Activated T-cell treated with anti-CD3 and anti-CD28 coated beads, Interleukin-2, amount 50 U/mL, for 24 hours (primary cell): ENCODE measurements around the gene SPRED2.

Experiments
- DNase-seq: peaks from one replicate; pipeline ENCODE4 v3.0.0-alpha.2; 2020
- H3K27ac Mint-ChIP-seq: 2 replicates; pipeline ENCODE4 v1.8.0; 2020; ENCODE audit warnings: mild to moderate bottlenecking, mixed read lengths
- H3K27me3 Mint-ChIP-seq: 2 replicates; pipeline ENCODE4 v1.8.0; 2020; ENCODE audit warnings: mixed read lengths
- H3K36me3 Mint-ChIP-seq: 2 replicates; pipeline ENCODE4 v1.8.0; 2020; ENCODE audit warnings: low read depth, mixed read lengths
- H3K4me1 Mint-ChIP-seq: 2 replicates; pipeline ENCODE4 v1.8.0; 2020; ENCODE audit warnings: low read depth, mixed read lengths
- H3K4me3 Mint-ChIP-seq: 2 replicates; pipeline ENCODE4 v1.8.0; 2020; ENCODE audit warnings: mild to moderate bottlenecking, moderate library complexity, mixed read lengths
- H3K9me3 Mint-ChIP-seq: 2 replicates; pipeline ENCODE4 v1.8.0; 2020; ENCODE audit warnings: mixed read lengths

The SPRED2 gene

GRCh38 chr2:65281627-65282351 is 150.6 kb downstream of the SPRED2 start:
- DNase-seq: no peak
- Mint-ChIP-seq H3K4me3 (no peak overlapping the region), H3K4me1 (peaks cover 14% of the 10 kb centered on the region), H3K27me3 (peaks cover 4% of the 10 kb centered on the region), H3K9me3 (no peaks in the 10 kb centered on the region), H3K36me3 (no peaks in the 10 kb centered on the region), H3K27ac (no peak overlapping the region)

DNA sequence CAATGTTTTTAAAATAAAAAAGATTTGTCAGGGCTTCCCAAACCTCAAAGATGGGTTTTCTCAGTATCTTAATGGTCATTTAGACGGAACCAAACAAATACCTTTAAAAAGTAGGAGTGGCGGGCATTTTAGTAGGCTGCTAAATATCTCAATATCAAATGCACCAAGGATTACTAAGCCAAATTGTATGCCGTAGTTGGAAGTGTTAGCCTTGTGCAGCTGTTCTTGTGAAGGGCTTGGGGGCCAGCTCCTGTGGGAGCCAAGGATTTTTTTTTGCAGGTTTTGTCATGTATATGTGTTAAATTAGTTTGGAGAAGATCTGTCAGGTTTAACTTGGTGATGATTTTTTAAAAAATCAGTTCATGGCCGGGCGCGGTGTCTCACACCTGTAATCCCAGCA is 152.6 kb downstream of the SPRED2 start:
- Mint-ChIP-seq H3K27ac (no peak overlapping the region), H3K9me3 (no peaks in the 10 kb centered on the region), H3K36me3 (peaks cover 5% of the 10 kb centered on the region), H3K4me1 (peaks cover 14% of the 10 kb centered on the region), H3K27me3 (peaks cover 4% of the 10 kb centered on the region), H3K4me3 (no peak overlapping the region)
- no peak for DNase-seq

DNA sequence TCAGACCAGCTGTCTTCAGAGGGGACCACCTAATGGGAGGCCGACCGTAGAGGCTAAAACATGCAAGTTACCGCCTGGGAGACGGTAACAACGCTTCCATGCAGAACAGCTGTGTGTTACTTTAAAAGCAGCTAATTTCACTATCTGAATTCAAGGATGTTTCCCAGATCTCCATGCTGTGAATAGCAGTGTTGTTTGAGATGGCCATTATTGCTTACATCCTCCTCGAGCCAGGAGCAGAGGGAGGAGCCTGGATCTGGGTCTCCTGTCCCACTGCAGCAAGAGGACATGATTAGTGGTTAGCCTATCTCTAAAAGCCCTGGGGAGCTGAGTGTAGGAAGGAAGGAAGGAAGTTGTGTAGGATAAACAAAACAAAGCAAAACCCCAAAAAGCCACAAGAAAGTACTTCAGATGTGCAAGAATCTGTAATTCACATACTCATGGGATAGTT is 153.8 kb downstream of the SPRED2 start:
- DNase-seq: no peak
- H3K27ac Mint-ChIP-seq: no peak overlapping the region

GRCh38 chr2:65277791-65278483 is 154.5 kb downstream of the SPRED2 start:
- H3K9me3 Mint-ChIP-seq: no peaks in the 10 kb centered on the region
- H3K27me3 Mint-ChIP-seq: no peaks in the 10 kb centered on the region
- peaks cover 19% of the 10 kb centered on the region for H3K36me3 Mint-ChIP-seq
- peaks cover 14% of the 10 kb centered on the region for H3K4me1 Mint-ChIP-seq
- DNase-seq: no peak
- H3K27ac Mint-ChIP-seq: no peak overlapping the region
- H3K4me3 Mint-ChIP-seq: no peak overlapping the region

More for the DNA sequence above, 153.8 kb downstream of the SPRED2 start:
- Mint-ChIP-seq H3K9me3 (no peaks in the 10 kb centered on the region), H3K36me3 (peaks cover 13% of the 10 kb centered on the region), H3K4me3 (no peak overlapping the region), H3K27me3 (no peaks in the 10 kb centered on the region), H3K4me1 (peaks cover 14% of the 10 kb centered on the region)

- peaks cover 27% of the 10 kb centered on the region for H3K36me3 Mint-ChIP-seq
- no peak for DNase-seq
- H3K4me1 Mint-ChIP-seq: peaks cover 14% of the 10 kb centered on the region
- no peak overlapping the region for H3K4me3 Mint-ChIP-seq
- no peaks in the 10 kb centered on the region for H3K27me3 Mint-ChIP-seq
- no peak overlapping the region for H3K27ac Mint-ChIP-seq
- no peaks in the 10 kb centered on the region for H3K9me3 Mint-ChIP-seq
These were observed 155.3 kb downstream of the SPRED2 start for GRCh38 chr2:65277118-65277517.

DNA sequence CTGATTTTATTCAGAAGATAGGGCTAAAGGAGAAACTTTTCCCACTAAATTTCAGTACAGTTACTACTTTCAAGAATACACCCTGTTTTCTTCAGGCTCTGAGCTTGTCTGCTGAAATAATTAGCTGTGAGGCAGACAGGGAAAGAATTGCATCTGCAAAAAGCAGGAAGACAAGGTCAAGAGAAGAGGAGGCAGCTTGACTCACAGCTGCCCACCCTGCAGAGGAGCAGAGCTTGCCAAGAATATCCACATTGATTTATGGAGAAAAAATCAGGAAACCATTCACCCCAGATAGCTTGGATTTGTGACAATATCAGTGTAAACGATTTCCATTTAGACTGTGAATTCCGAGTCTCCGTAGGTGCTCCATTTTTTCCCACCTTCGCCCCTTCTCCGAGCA is 155.8 kb downstream of the SPRED2 start:
- peaks cover 14% of the 10 kb centered on the region for H3K4me1 Mint-ChIP-seq
- no peaks in the 10 kb centered on the region for H3K9me3 Mint-ChIP-seq
- peaks cover 32% of the 10 kb centered on the region for H3K36me3 Mint-ChIP-seq
- H3K27me3 Mint-ChIP-seq: no peaks in the 10 kb centered on the region
- no peak overlapping the region for H3K27ac Mint-ChIP-seq
- DNase-seq: no peak
- no peak overlapping the region for H3K4me3 Mint-ChIP-seq

DNA sequence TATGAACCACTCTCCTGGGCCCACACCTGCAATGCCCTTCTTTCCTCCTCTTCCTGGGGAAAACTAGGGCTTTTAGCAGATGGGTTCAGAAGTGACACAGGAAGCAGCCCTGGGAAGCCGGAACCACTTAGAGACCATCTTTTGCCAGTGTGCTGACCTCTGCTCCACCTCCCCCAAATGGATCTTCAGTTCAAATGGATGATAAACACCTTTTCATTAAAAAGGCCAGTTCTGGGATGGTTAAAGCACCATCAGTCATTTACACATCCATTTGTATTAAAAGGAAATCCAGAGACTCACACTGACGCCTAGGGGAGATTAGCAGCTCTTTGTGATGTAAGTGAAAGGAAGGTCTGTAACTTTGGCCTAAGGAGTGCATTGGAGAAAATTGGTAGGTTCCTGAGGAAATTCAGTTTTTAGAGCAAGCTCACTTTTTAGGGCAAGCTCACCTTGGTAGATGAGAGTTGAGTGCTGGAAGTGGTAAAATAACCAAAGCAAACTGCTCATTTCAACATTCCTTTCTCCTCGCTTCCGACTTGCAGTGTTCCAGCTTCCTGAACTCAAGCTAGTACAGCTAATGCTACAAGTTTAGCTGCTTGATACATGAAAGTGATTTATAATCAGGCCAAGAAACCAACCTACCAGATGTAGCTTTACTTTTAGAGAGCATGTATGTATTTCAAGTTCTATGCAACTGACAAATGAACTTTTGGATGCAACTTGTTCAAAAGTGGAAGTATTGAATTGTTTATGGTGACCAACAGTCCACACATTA is 157.1 kb downstream of the SPRED2 start:
- Mint-ChIP-seq H3K9me3 (no peaks in the 10 kb centered on the region), H3K4me3 (no peak overlapping the region), H3K36me3 (peaks cover 37% of the 10 kb centered on the region), H3K27ac (peak overlapping the region; percentile 30), H3K27me3 (no peaks in the 10 kb centered on the region), H3K4me1 (peaks cover 14% of the 10 kb centered on the region)
- no peak for DNase-seq

GRCh38 chr2:65273344-65273743 is 159.1 kb downstream of the SPRED2 start:
- Mint-ChIP-seq H3K4me3 (no peak overlapping the region), H3K36me3 (peaks cover 57% of the 10 kb centered on the region), H3K27ac (no peak overlapping the region), H3K9me3 (no peaks in the 10 kb centered on the region), H3K4me1 (peaks cover 6% of the 10 kb centered on the region), H3K27me3 (no peaks in the 10 kb centered on the region)
- DNase-seq: no peak

GRCh38 chr2:65268957-65269356 is 163.4 kb downstream of the SPRED2 start:
- H3K4me3 Mint-ChIP-seq: no peak overlapping the region
- H3K27me3 Mint-ChIP-seq: no peaks in the 10 kb centered on the region
- peaks cover 88% of the 10 kb centered on the region for H3K36me3 Mint-ChIP-seq
- no peak for DNase-seq
- peaks cover 15% of the 10 kb centered on the region for H3K4me1 Mint-ChIP-seq
- H3K9me3 Mint-ChIP-seq: no peaks in the 10 kb centered on the region
- H3K27ac Mint-ChIP-seq: peak overlapping the region; percentile 70

DNA sequence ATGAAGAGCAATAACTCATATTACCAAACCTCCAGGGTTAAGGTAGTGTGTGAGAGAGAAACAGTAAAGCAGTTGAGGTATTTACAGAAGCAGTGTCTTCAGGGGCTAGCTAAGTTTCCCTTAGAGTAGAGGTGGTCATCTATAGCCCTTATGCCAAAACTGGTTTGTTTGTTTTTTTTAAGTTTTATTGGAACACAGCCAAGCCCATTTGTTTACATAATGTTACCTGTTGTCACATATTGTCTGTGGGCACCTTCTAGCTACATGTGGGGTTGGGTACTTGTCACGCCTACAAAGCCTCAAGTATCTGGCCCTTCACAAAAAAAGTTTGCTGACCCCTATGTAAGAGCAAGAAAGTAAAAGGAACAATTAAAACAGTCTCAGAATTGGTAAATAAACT is 165.4 kb downstream of the SPRED2 start:
- H3K27ac Mint-ChIP-seq: peak overlapping the region; percentile 31
- no peak overlapping the region for H3K4me3 Mint-ChIP-seq
- H3K9me3 Mint-ChIP-seq: no peaks in the 10 kb centered on the region
- DNase-seq: no peak
- peaks cover 86% of the 10 kb centered on the region for H3K36me3 Mint-ChIP-seq
- peaks cover 15% of the 10 kb centered on the region for H3K4me1 Mint-ChIP-seq
- no peaks in the 10 kb centered on the region for H3K27me3 Mint-ChIP-seq

DNA sequence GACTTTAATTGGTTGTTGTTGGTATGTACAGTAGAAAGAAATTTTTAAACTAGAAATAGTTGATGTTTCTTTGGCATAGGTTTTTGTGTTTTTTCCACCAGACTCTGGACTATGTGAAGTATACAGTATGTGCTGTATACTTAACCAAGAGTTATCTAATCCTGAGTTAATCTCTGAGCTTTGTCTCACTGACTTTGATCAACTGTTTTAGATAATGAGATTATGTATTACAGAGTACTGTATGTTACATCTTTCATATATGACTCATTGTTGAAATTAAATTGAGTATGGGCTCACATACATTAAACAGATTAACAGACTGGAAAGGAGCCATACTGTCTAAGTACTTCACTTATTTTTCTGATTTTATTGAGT is 166.7 kb downstream of the SPRED2 start:
- no peak for DNase-seq
- peak overlapping the region; percentile 41 for H3K27ac Mint-ChIP-seq
- H3K9me3 Mint-ChIP-seq: no peaks in the 10 kb centered on the region
- no peaks in the 10 kb centered on the region for H3K27me3 Mint-ChIP-seq
- H3K4me1 Mint-ChIP-seq: peaks cover 19% of the 10 kb centered on the region
- no peak overlapping the region for H3K4me3 Mint-ChIP-seq
- H3K36me3 Mint-ChIP-seq: peaks cover 91% of the 10 kb centered on the region

GRCh38 chr2:65264821-65265670 is 167.4 kb downstream of the SPRED2 start:
- H3K36me3 Mint-ChIP-seq: peaks cover 89% of the 10 kb centered on the region
- H3K4me3 Mint-ChIP-seq: no peak overlapping the region
- H3K27me3 Mint-ChIP-seq: no peaks in the 10 kb centered on the region
- DNase-seq: no peak
- peak overlapping the region; percentile 41 for H3K27ac Mint-ChIP-seq
- H3K4me1 Mint-ChIP-seq: peaks cover 19% of the 10 kb centered on the region
- H3K9me3 Mint-ChIP-seq: no peaks in the 10 kb centered on the region

GRCh38 chr2:65263986-65264385 is 168.4 kb downstream of the SPRED2 start:
- no peaks in the 10 kb centered on the region for H3K27me3 Mint-ChIP-seq
- H3K27ac Mint-ChIP-seq: no peak overlapping the region
- no peak overlapping the region for H3K4me3 Mint-ChIP-seq
- H3K9me3 Mint-ChIP-seq: no peaks in the 10 kb centered on the region
- no peak for DNase-seq
- H3K36me3 Mint-ChIP-seq: peaks cover 86% of the 10 kb centered on the region
- H3K4me1 Mint-ChIP-seq: peaks cover 19% of the 10 kb centered on the region

DNA sequence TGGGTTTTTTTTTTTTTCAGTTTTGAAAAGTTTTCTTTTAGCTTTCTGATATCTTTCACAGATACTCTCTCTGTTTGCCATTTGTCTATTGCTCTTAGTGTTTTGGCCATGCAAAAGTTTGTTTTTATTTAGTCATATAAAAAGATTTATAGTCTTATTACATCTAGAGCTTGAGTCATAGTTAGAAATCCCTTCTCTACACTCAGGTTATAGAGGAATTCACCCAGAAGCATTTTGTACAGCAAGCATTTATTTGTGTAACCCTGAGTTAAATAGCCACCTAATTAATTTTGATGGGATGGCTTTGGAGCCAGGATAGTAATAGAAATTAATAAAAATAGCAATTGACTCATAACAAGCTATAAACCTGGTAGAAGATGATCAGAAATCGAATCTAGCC is 169.1 kb downstream of the SPRED2 start:
- Mint-ChIP-seq H3K4me3 (no peak overlapping the region), H3K27ac (no peak overlapping the region), H3K36me3 (peaks cover 84% of the 10 kb centered on the region), H3K4me1 (peaks cover 22% of the 10 kb centered on the region), H3K9me3 (no peaks in the 10 kb centered on the region), H3K27me3 (no peaks in the 10 kb centered on the region)
- no peak for DNase-seq
